Measurements from ENCODE around the gene PDE10A.
"Not testable (repeated sequence)": the region's sequence is repeated elsewhere in the genome, so short reads cannot be mapped to it uniquely, and the experiment has no call there.

PDE10A gene

DNA sequence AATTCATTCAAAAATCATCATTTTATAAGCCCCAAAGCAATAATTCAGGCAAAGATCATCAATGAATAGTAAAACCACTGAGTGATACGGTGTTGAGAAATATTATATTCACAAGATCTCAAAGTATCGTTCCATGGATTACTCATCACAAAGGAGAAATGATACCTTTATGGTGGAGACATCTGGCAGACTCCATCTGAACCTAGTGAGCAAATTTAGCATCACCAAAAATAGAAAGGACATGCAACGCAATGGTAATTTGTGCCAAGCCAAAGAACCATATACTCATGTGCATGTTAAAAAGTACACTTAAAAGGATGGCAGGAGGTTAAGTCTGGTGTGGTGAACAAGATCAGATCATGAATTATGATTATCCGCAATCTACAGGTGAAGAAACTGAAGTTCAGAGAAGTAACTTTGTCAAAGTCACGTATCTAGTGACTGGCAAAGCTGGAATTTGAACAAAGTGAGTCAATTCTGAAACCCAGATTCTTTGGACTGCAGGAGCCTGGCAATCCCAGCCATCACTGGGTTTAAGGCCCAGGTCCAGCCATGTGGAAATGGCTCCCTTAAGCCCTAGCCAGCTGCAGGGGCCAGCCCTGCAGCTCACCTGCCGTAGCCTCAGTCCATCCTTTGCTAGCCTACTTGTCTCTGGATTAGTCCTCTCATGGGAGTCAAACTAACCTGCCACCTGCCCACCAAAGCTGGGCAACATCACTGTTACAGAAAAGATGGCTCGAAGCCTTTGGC, 68.3 kb downstream of the PDE10A start:
- DNase-seq (ENCODE audit: low spot score) = no peak
- FAIRE-seq = no peak

- FAIRE-seq; DNase-seq (ENCODE audit: low spot score): not testable (repeated sequence)
Measured at GRCh38 chr6:165592947-165593346, 70.1 kb downstream of the PDE10A start.

- DNase-seq (ENCODE audit: low spot score) = no peak
- no peak for FAIRE-seq
Measured at GRCh38 chr6:165588515-165588914, 74.5 kb downstream of the PDE10A start.

DNA sequence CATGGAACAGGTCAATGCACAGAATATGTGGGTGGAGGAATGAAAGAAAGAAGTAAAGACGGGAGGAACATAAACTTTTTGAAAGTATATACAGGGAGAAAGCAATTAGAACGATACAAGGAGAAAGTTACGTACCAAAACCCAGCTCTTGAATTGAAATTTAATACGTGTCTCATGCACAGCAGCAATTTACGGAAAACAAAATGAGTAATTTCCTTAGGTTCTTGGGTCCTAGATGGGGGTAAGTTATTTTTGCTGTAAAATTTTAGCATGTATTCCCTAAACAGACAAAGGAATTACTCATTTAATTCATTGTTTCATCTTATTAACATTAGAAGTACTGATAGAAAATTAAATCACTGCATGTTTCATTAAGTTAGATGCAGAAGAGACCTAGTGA, 75.8 kb downstream of the PDE10A start:
- DNase-seq (ENCODE audit: low spot score) (no peak), FAIRE-seq (no peak)

DNA sequence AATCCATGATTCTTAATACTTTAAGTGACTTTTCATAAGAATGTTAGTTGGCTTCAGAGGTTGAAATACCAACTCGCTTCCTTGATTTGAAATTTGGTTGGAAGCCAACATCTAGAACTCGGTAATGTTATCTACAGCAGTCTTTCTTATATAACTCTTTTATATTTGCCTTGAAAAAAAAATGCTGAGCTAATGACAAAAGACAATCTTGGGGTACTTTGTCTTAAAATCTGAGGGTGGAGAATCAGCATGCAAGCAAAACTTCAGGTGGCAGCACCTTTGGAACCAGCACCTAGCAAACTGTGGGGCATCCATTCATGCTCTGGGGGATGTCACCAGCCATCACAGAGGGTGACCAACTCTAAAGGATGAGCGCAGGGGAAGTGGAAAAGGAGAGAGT, 76.3 kb downstream of the PDE10A start:
- FAIRE-seq = no peak
- DNase-seq (ENCODE audit: low spot score) = no peak

DNA sequence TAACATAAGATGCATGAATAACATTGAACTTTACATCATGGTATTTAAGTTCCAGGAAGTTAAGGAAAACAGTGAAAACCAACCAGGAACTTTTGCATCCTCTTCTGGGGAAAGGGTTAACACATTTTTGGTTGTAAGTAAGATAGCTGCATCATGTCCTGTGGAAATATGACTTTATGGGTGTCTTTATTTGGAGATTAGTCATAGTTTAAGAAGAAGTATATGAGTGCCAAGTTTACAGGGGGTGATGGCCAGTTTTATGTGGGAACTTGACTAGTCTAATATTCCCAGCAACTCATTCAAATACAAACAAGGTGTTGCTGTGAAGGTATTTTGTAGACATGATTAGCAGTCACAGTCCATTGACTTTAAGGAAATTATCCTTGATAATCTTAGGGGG, 78.0 kb downstream of the PDE10A start:
- DNase-seq (ENCODE audit: low spot score) (peak; percentile 13), FAIRE-seq (peak; percentile 2)

GRCh38 chr6:165584541-165584940, 78.5 kb downstream of the PDE10A start:
- FAIRE-seq (no peak), DNase-seq (ENCODE audit: low spot score) (no peak)

- DNase-seq (ENCODE audit: low spot score) = no peak
- FAIRE-seq = no peak
Measured at GRCh38 chr6:165581678-165582077, 81.4 kb downstream of the PDE10A start.

DNA sequence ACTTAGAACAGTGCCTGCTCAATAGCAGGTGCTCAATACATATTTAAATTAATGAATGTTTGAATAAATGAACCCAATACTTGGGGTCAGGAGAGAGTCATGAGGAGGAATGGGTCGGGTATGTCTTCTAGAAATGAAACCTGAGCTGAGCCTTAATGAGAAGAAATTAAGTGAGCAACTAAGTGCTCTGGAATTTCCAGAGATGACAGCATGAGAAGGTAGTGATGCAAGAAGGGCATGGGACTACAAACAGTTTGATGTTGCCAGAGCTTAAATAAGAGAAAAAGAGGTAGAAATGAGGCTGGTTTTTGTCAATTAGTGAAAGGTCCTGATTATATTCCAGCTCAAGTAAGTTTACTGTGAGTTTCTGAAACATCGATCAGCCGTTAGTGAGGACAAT, 82.9 kb downstream of the PDE10A start:
- FAIRE-seq (no peak), DNase-seq (ENCODE audit: low spot score) (peak; percentile 31)

- FAIRE-seq (no peak), DNase-seq (ENCODE audit: low spot score) (no peak)
Measured at GRCh38 chr6:165579151-165579550, 83.9 kb downstream of the PDE10A start.

DNA sequence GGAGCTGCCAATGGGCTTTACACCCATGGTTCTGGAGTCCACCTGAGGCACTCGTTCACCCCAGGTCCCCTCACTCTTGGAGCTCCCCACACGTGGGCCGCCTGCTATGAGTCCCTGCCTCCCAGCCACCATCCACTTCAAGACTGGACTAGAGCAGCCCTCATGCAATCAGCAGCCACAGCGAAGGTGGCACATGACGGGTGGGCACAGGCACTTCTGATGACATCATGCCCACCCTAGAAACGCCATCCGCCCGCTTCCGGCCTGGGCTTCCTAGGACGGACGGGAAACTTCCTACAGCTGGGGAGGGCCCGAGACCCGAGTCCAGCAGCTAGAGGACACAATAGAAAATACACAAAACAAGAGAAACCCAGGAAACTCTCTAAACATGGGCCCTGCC, 85.5 kb downstream of the PDE10A start:
- DNase-seq (ENCODE audit: low spot score) (no peak), FAIRE-seq (no peak)

DNA sequence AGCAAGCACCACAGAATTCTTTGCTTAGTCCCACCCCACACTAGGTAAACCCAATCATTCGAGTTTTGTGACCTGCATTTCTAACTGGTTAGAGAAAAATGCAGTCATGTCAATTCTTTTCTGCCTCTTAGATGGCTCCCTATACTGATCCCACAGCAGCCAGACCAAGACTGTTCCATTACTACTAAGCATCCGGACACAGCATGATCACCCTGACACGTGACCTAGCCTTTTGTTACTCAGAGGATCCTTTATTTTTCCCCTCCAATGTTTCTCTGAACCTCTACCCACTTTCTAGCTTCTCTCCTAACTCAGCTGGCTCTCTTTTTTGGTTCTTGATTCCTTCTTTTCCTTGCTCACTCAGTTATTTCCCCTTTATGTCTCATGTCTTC, 87.9 kb downstream of the PDE10A start:
- no peak for FAIRE-seq
- no peak for DNase-seq (ENCODE audit: low spot score)

GRCh38 chr6:165574220-165575157, 88.6 kb downstream of the PDE10A start:
- FAIRE-seq (peak; percentile 91), DNase-seq (ENCODE audit: low spot score) (peak; percentile 90)

GRCh38 chr6:165573671-165574070, 89.4 kb downstream of the PDE10A start:
- FAIRE-seq = peak; percentile 55

DNA sequence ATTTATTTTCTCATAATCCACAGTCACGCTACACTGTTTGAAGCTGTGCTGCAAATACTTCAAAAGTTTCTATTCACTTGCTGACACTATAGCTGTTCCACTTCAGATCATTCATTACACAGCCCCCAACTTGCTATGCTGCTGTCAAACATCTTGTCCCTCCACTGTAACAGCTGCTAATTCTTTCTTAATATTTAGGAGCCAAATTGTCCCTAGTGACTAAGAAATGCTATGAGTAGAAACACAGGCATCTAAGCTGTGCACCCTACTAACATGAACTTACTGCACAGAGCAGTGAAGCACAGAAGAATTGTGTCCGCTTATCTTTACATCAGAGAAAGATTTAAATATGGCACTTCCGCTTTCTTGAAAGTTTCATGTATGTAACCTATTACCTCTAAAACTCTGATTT, 91.3 kb downstream of the PDE10A start:
- FAIRE-seq (peak; percentile 38), DNase-seq (ENCODE audit: low spot score) (peak; percentile 60)

More at GRCh38 chr6:165573671-165574070, 89.4 kb downstream of the PDE10A start:
- DNase-seq (ENCODE audit: low spot score) = peak; percentile 50

DNA sequence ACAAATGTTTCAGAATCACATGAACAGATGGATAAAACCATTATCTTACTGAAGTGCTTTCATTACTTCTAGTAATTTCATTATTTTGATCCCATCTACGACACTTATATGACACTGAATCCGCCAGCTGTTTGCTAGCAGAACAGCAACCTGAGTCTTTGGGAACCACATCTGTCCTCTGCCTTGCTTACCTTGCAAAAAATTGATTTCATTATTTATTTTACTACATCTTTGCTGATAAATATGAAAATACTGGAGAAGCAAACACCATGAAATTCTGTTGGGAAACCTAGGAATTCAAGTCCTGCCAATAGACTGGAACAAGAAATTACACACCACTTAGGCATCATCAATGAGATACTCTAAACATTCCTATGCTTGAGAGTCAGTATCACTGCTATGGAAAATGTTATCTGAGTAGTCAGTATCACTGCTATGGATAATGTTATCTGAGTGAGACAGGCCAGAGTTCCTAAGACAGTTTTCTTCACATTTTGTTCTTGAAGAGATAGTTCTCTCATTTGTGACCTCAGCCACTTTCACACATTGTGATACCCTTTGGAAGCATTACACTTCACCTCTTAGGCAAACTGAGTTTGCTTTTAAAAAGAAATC, 91.9 kb downstream of the PDE10A start:
- peak; percentile 81 for FAIRE-seq
- peak; percentile 84 for DNase-seq (ENCODE audit: low spot score)

DNA sequence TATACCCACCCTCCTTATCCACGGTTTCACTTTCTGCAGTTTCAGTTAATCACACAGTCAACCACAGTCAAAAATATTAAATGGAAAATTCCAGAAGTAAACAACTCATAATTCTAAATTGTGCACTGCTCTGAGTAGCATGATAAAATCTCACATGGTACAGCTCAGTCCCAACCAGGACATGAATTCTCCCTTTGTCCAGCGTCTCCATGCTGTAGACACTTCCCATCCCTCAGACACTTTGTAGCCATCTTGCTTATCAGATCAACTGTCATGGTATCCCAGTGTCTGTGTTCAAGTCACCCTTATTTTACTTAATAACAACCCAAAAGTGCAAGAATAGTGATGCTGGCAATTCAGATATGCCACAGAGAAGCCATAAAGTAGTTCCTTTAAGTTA, 94.7 kb downstream of the PDE10A start:
- DNase-seq (ENCODE audit: low spot score) = no peak
- FAIRE-seq = no peak

GRCh38 chr6:165566088-165566828, 96.8 kb downstream of the PDE10A start:
- FAIRE-seq = no peak
- no peak for DNase-seq (ENCODE audit: low spot score)

DNA sequence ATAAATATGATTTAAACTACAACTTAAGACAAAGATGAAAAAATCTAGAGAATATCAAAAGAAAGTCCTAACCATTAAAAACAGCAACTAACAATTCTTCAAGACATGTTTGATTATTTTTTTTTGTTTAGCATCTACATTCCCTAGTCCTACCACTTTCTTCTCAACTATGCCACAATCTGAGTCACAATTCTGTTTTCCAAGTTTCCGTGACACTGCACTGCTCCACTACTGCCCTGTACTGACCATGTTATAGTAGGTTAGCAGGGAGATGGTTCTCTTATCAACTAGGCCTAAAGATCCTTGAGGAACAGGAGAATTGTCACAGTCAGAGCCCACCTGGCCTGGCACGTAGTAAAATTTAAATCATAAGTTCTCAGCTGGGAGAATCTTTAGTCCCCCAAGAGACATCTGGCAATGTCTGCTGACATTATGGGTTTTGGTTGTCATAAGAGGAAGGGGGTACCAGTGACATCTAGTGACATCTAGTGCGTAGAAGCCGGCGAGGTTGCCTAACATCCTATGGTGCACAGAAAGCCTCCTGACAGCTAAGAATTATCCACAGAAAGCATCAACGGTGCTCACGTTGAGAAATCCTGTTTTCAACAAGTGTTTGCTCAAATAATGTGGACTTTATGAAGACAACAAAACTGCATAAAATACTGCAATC, 100.5 kb downstream of the PDE10A start:
- DNase-seq (ENCODE audit: low spot score) = peak; percentile 18
- FAIRE-seq = no peak

- FAIRE-seq = no peak
- no peak for DNase-seq (ENCODE audit: low spot score)
Measured at GRCh38 chr6:165559632-165560031, 103.4 kb downstream of the PDE10A start.

GRCh38 chr6:165558097-165558496, 104.9 kb downstream of the PDE10A start:
- FAIRE-seq; DNase-seq (ENCODE audit: low spot score): not testable (repeated sequence)
